ENCODE results near the gene TMEM151B. TPM values are rescaled to one million over a fixed set of nuclear protein-coding genes. Genes with fewer than 3 reads are reported as not detected.

The TMEM151B gene
- total and polyA plus RNA-seq, 2 of the 4 experiments (the other 2 are of a cell fraction) = not detected

DNA sequence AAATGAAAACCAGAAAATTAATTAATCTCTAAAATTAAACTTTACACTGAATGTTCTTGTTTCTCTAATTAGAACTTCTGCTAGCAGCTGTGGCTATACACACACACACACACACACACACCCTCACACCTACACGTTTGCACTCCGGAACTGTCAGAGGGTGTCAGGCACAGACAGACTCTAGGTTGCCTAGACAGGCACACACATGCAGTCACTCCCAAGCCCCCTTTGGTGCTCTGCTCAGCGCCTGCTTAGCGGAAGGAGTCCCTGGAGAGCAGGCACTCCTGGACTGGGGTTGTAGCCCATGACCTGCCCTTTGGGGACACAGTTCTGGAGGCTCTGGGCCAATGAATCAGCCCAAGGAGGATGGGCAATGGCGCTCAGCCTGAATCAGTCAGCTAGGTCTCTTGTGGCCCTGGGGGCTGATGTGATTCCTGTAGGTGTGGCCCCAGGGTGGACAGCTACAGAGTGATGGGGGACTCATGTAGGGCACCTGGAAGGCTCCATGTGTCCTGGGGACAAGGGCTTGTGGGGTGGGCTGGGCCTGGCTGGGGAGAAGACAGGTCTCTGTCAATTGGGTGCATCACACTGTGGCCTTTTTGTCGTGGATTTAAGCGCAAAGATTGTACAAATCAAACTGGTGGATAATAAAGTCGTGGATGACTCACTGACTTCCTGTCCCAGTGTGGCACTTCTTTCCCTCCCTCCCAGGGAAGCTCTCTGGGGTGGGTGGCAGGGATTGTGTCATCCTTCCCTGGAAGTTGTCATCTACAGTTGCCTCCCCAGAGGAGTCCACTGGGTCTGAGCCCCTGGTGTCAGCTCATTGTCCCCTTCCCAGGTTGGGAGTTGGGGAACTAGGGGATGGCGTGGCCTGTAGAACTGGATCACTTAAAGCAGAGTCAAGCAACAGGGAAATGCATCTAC is 8.8 kb downstream of the TMEM151B start (continued):
- no peak for TF ChIP-seq CTCF (conservative IDR thresholded peaks at IDR 0.05; ENCODE audit: low read depth, low read length)
- no peak for TF ChIP-seq FOS (IDR thresholded peaks at IDR 0.05; ENCODE audit: low read depth, low read length)

DNA sequence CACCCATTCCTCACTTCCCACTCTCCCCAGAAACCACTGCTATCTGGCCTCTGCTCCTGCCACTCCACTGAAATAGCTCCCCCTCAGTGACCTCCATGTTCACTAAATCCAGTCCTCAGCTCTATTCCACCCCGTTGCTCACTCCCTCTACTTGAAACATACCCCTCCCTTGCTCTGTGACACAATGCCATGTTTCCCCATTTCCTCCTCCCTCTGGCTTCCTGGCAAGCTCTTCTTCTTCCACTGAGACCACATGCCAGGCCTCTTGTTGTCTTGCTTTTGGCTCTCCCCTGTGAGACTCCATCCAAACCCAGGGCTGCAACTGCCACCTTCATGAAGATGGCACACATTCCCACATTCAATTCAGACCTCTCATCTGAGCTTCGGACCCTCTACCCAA is 13.9 kb downstream of the TMEM151B start:
- dilution Hi-C loops (cut with HindIII; ENCODE audit: low sequenced_read_pairs, unreplicated experiment) (no loop called here), intact Hi-C loops (cut with micrococcal nuclease) (no loop called here), in situ Hi-C loops (cut with MboI; ENCODE audit: low sequenced_read_pairs) (loop anchor here (5.0 kb wide), 1 partner anchor 53 kb away; no protein-coding TSS in a partner anchor)
- Histone ChIP-seq H3K14ac (replicated peaks; ENCODE audit: low read depth, low read length) (no peak overlapping the region), H3K4me1 (ENCODE audit: control insufficient read depth, insufficient read depth, low read length) (no peaks in the 10 kb centered on the region), H3K18ac (ENCODE audit: low read depth, low read length) (no peak overlapping the region), H3K56ac (ENCODE audit: extremely low read depth, insufficient read depth, low read length) (no peak overlapping the region), H4K20me1 (ENCODE audit: insufficient read depth, low read length) (no peaks in the 10 kb centered on the region; the same call in 1 of the 2 replicates), H2BK120ac (ENCODE audit: low read depth, low read length) (no peak overlapping the region), H3K4ac (ENCODE audit: low read depth, low read length) (no peak overlapping the region), H4K8ac (ENCODE audit: low read depth in 2 of 2, low read length in 2 of 2) (no peak overlapping the region), H3K36me3 (ENCODE audit: control insufficient read depth, insufficient read depth, low read length) (no peaks in the 10 kb centered on the region), H4K5ac (ENCODE audit: low read depth, low read length) (no peak overlapping the region), H2BK20ac (ENCODE audit: low read depth, low read length) (no peak overlapping the region), H4K91ac (ENCODE audit: insufficient read depth, low read depth, low read length) (no peak overlapping the region), H3K4me3 (ENCODE audit: insufficient read depth, low read depth, low read length) (no peak overlapping the region), H3K79me1 (ENCODE audit: low read depth in 1 of 2, low read length in 2 of 2) (no peaks in the 10 kb centered on the region), H3K23ac (ENCODE audit: low read depth, low read length) (no peak overlapping the region), H3K9me1 (ENCODE audit: insufficient read depth, low read length) (peaks cover 4% of the 10 kb centered on the region; the same call in 1 of the 2 replicates), H2BK5ac (ENCODE audit: low read depth, low read length, poor library complexity, severe bottlenecking) (no peak overlapping the region), H3K9ac (ENCODE audit: low read depth, low read length) (no peak overlapping the region), H2AK5ac (ENCODE audit: low read depth, low read length) (no peak overlapping the region), H3K27me3 (ENCODE audit: control insufficient read depth, insufficient read depth, low read length) (peaks cover 36% of the 10 kb centered on the region), H3K27ac (ENCODE audit: insufficient read depth, low read length) (no peak overlapping the region), H3K9me3 (ENCODE audit: control insufficient read depth, insufficient read depth, low read length) (no peaks in the 10 kb centered on the region), H2AFZ (replicated peaks; ENCODE audit: low read length, poor library complexity) (no peak overlapping the region), H3K4me2 (ENCODE audit: low read depth, low read length) (no peak overlapping the region), H2AK9ac (replicated peaks; ENCODE audit: low read depth, low read length, poor library complexity) (no peak overlapping the region), H2BK15ac (ENCODE audit: low read depth, low read length) (no peak overlapping the region)
- ChIA-PET CTCF (interaction anchor here (0.6 kb wide), 1 partner anchor 40 kb away, joined by 4 read pairs; no protein-coding TSS in a partner anchor), POLR2A (ENCODE audit: unreplicated experiment) (no interaction called here)
- no peak for ATAC-seq (ENCODE audit: low read depth)
- 0% methylated on average over 1 of the region's 2 CpGs; no CpG with 5 or more reads in 1 of the 2 experiments for WGBS, 2 experiments (ENCODE audit: extremely low coverage in 2 of 2, insufficient read length in 1 of 2)
- DNase-seq = no peak
- no TSS peak for BruUV-seq (replicated peaks)
- no peak for TF ChIP-seq RFX5 (IDR thresholded peaks at IDR 0.05; ENCODE audit: low read depth, low read length)
- TF ChIP-seq POLR2A (IDR thresholded peaks at IDR 0.05; ENCODE audit: low read depth, low read length) = no peak
- TF ChIP-seq CHD1 (IDR thresholded peaks at IDR 0.05; ENCODE audit: low read depth, low read length) = no peak
- TF ChIP-seq MAZ (IDR thresholded peaks at IDR 0.05; ENCODE audit: borderline replicate concordance, low read depth, low read length) = no peak
- TF ChIP-seq FOS (IDR thresholded peaks at IDR 0.05; ENCODE audit: low read depth, low read length) = no peak
- no peak for TF ChIP-seq RCOR1 (IDR thresholded peaks at IDR 0.05; ENCODE audit: insufficient replicate concordance, low read length)
- TF ChIP-seq, protein P1, sequence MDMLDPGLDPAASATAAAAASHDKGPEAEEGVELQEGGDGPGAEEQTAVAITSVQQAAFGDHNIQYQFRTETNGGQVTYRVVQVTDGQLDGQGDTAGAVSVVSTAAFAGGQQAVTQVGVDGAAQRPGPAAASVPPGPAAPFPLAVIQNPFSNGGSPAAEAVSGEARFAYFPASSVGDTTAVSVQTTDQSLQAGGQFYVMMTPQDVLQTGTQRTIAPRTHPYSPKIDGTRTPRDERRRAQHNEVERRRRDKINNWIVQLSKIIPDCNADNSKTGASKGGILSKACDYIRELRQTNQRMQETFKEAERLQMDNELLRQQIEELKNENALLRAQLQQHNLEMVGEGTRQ (IDR thresholded peaks at IDR 0.05; ENCODE audit: low read depth, low read length) = no peak
- no peak for TF ChIP-seq MAFK (IDR thresholded peaks at IDR 0.05; ENCODE audit: low read depth, low read length)
- TF ChIP-seq CTCF (conservative IDR thresholded peaks at IDR 0.05; ENCODE audit: low read depth, low read length) = no peak
- TF ChIP-seq SMC3 (IDR thresholded peaks at IDR 0.05; ENCODE audit: low read depth, low read length) = no peak
